ENCODE results near the gene BCAS1.

Gene BCAS1, protein sequence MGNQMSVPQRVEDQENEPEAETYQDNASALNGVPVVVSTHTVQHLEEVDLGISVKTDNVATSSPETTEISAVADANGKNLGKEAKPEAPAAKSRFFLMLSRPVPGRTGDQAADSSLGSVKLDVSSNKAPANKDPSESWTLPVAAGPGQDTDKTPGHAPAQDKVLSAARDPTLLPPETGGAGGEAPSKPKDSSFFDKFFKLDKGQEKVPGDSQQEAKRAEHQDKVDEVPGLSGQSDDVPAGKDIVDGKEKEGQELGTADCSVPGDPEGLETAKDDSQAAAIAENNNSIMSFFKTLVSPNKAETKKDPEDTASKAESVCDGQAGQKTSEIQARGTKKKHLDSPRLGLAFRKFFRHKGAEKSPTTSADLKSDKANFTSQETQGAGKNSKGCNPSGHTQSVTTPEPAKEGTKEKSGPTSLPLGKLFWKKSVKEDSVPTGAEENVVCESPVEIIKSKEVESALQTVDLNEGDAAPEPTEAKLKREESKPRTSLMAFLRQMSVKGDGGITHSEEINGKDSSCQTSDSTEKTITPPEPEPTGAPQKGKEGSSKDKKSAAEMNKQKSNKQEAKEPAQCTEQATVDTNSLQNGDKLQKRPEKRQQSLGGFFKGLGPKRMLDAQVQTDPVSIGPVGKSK

DNA sequence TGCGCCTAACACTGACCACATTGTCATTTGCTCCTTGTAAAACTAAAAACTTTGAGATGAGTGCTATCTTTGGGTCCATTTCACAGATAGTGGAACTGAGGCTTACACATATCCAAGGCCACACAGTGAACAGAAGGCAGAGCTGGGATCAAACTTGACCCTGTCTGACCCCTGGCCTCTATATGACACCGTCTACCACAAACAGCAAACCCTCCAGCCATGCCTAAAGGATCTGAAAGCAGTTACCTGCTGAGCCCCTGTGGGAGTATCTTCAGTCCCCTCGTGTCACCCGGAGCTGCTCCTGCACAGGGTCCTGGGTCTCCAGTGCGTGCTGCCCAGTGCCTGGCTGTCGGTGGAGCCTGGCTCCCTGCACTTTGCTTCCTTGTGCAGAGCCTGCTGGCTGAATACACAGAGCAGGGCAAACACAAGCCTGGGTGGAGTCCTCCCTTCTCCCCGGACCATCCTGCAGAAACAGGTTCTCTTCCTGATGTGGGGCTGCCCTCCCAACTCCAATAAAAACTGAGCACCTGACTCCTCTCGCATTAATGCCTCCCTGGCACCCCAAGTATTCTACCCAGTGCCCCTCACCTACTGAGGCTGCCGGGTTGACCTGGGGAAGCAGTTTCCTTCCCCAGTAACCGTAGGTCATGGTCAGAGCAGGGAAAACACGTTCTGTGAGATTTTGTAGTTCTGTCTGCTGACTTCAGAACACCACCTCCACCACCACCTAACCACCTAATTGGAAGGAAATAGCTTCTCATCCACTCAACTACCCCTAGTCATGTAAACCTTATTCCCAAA is at the start of gene BCAS1:
TSS of gene BCAS1 (minus strand) at position 408 of the 801 bp plus-strand sequence. CDS start 11,876 bp downstream, outside the sequence.
- DNase-seq (ENCODE audit: low read depth in 2 of 2) = no peak

DNA sequence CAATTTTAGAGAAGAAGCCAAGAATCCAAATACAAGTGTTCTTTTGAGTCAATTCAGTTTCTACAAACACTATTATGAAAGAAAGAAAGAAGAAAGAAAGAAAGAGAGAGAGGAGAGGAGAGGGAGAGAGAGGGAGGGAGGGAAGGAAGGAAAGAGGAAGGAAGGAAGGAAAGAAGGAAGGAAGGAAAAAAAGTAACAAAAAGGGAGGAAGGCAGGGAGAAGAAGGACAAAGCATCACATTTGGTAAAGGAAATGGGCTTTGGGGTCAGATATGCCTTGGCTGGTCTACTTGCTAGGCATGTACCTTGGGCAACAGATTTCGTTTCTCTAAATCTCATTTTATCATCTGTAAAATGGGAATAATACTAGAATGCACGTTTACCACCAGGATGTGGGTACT is 49.4 kb upstream of the BCAS1 start:
- no peak for DNase-seq (ENCODE audit: low read depth in 2 of 2)

DNA sequence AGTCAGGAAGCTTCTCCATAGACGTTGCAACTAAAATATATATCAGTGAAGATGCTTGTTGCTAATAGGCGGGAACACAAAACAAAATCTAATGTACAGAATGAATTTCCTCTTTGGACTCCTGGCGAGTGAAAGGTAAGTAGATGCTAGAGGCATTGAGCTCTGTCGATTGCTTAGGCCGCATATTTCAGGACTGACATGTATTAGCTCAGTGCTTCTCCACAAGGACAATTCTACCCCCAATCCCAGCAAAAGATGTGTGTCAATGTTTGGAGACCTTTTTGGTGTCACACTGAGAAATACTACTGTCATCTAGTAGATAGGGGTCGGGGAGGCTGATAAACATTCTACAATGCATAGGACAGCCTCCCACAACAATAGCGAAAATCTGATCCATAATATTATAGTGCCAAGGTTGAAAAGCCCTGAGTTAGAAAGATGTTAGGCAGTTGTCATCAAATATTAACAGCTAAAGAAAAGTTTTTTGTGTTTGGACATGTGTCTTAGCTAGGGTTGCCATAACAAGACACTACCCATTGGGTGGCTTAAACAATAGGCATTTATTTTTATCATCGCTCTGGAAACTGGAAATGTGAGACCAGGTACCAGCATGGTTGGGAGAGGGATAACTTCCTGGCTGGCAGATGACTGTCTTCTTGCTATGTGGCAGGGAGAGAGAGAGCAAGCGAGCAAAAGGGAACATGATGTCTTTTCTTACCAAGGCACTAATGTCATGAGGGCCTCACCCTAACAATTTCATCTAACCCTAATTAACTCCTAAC is 48.0 kb upstream of the BCAS1 start:
- no peak for DNase-seq (ENCODE audit: low read depth in 2 of 2)

DNA sequence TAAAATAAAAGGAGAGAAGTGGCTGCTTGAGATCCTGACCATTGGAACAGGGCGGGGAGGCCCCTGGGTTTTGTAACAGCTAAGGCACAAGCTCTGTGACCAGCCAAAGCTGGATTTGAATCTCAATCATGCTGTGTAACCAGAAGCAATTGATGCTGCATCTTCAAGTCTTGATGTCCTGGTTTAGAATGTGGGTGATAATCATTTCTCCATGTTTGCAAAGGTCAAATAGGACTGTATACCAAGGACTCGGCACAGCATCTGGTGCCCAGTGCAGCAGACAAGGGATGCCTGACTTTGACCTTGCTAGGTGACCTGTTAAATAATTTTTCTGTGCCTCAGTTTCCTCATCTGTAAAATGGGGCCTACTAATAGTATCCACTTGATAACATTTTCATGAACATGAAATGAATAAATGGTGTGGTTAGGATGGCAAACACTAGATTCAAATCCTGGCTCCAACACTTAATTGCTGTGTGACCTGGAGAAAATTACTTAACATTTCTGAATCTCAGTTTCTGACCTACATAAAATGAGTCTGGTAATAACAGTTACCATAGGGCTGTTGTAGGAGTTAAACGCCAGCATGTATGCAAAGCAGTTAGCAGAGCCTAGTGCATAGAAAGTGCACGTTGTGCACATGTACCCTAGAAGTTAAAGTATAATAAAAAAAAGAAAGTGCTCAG is 46.3 kb upstream of the BCAS1 start:
- DNase-seq (ENCODE audit: low read depth in 2 of 2) = no peak

DNA sequence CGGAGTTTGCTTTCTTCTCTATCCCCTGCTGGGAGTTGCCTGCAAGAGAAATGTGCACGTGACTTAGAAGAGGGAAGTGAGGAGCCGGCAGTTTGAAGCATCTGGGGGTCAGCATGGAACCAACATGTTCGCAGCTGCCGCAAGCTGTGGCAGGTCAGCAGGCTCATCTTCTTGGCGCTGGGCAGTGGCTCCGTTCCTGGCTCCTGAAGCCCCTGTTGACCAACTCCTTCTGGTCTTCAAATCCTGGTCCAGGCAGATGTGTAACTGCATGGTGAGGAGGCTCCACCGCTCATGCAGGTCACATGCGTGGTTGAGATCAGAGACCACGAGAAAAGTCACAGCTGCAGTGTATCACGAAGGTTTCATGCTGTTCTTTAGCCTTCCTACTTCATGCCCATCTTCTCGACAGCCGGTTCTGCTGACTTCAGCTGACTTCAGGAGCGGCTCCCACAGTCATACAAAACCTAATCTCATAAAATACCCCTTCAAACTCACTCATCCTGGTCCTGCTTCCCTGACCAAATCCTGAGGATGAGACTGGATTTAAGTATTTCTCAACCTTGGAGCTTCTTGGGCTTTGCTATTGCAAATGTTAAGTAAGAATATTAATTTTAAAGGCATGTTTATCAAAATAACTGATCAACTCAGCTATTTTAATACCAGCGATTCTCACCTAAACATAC is 44.9 kb upstream of the BCAS1 start:
- DNase-seq (ENCODE audit: low read depth in 2 of 2) = no peak

DNA sequence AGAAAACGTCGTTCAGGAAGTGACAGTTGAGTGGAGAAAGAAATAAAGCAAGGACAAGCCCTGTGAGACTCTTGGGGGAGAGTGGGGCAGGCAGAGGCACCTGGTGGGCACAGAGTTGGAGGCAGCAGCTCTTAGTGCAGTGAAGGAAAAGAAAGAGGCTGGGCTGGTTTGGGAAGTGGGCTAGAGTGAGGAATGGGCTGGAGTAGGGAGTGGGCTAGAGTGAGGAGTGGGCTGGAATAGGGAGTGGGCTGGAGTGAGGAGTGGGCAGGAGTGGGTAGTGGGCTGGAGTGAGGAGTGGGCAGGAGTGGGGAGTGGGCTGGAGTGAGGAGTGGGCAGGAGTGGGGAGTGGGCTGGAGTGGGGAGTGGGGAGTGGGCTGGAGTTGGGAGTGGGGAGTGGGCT is 43.7 kb upstream of the BCAS1 start:
- DNase-seq (ENCODE audit: low read depth in 2 of 2) = no peak

DNA sequence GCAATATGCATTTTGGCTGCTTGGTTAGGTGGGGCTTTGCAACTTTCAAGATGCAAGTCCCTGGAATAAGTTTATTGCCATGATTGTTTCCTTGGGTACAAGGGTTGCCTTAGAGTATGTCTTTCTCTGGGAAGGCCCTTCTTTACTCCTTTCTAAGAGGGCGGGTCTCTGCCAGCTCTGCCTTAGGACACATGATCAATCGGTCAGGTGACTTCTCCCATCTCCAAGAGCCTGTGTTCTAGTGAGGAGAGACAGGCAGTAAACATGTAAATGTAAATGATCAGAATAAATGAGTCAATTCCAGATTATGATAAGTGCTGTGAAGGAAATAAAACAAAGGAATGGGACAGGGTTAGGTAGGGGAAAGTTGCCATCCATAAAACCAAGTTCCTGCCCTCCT is 43.2 kb upstream of the BCAS1 start:
- no peak for DNase-seq (ENCODE audit: low read depth in 2 of 2)

DNA sequence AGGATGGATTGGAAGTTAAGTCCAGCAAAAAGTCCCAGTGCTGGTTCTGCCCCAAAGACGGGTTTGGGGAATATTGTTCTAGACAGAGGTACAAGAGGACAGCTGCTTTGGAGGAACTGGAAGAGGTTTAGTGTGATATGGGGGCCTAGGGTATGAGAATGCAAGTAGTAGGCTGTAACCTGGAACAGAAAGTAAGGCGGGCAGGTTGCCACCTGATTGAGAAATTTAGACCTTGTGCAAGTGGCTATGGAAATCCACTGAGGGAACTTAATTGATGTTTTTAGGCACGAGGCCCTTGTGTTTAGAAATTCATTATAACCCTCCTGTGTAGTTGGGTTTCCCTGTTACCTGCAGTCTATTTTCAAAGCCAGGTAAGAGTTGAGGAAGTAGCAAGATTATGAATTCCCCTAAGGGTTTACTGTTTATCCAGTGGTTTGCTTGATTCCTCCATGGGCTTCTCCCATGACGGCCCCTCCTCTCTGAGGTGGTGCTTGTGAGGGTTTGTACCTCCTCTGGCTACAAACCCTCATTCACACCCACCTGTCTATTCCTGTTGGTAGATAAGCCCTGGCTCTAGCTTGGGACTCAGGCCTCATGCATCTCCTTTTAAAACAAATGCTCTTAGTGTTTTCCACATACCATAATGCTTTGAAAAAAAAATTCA is 42.0 kb upstream of the BCAS1 start:
- no peak for DNase-seq (ENCODE audit: low read depth in 2 of 2)

DNA sequence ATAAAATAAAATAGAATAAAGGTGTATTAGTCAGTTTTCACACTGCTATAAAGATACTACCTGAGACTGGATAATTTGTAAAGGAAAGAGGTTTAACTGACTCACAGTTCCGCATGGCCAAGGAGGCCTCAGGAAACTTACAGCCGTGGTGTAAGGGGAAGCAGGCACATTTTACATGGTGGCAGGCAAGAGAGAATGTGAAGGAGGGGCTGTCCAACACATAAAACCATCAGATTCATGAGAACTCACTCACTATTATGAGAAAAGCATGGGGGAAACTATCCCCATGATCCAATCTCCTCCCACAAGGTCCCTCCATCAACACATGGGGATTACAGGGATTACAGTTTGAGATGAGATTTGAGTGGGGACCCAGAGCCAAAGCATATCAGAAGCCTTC is 41.1 kb upstream of the BCAS1 start:
- no peak for DNase-seq (ENCODE audit: low read depth in 2 of 2)

DNA sequence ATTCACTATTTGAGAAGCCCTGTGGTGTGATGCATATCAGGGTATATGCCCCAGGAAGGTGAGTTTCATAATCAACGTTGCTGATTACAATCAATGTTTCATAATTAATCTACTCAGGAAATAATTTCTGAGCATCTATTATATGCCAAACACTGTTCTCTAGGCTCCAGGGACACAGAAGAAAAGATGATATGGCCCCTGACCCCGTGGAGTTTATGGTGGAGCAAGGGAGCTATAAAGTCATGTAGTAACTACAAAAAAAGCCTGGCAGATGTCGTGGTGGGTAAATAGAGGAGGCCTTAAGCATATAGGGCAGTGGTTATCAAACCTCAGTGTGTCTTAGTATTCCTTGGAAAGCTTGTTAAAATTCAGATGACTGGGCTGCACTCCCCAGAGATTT is 40.1 kb upstream of the BCAS1 start:
- no peak for DNase-seq (ENCODE audit: low read depth in 2 of 2)

DNA sequence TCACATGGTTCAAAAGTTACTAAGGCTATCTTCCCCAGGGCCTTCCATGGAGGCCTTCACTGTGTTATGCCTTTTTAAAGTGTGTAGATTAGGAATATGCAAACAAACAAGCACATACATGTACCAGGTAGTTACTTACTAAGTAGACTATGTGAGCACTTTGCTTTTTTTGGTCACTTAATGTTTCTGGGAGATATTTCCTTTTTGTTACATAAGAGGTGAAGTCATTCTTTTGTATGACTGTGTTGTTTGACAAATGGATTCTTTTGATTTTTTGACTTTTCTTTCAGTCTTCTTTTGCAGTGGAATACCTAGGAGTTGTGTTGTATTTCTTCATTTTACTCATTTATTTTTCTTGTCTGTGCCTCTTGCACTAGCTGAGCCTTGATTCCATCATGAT is 39.6 kb upstream of the BCAS1 start:
- DNase-seq (ENCODE audit: low read depth in 2 of 2) = no peak

DNA sequence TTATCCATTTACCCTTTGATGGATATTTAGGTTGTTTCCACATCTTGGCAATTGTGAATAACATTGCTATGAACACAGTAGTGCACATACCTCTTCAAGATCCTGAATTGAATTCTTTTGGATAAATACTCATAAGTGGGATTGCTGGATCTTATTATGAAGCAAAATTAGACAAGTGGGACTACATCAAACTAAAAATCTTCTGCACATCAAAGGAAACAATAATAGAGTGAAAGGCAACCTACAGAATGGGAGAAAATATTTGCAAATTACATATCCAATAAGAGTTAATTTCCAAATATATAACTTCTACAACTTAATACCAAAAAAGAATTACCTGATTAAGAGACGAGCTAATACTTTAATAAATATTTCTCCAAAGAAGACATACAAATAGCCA is 38.4 kb upstream of the BCAS1 start:
- no peak for DNase-seq (ENCODE audit: low read depth in 2 of 2)

DNA sequence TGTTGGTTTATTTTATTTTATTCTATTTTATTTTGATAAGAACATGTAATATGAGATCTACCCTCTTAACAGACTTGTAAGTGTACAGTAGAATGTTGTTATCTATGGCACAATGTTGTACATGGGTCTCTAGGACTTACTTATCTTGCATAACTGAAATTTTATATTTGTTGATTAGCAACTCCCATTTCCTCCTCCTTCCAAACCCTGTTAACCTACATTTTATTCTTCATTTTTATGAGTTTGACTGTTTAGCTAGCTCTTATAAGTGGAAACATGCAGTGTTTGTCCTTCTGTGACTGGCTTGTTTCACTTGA is 37.9 kb upstream of the BCAS1 start:
- DNase-seq (ENCODE audit: low read depth in 2 of 2) = no peak

DNA sequence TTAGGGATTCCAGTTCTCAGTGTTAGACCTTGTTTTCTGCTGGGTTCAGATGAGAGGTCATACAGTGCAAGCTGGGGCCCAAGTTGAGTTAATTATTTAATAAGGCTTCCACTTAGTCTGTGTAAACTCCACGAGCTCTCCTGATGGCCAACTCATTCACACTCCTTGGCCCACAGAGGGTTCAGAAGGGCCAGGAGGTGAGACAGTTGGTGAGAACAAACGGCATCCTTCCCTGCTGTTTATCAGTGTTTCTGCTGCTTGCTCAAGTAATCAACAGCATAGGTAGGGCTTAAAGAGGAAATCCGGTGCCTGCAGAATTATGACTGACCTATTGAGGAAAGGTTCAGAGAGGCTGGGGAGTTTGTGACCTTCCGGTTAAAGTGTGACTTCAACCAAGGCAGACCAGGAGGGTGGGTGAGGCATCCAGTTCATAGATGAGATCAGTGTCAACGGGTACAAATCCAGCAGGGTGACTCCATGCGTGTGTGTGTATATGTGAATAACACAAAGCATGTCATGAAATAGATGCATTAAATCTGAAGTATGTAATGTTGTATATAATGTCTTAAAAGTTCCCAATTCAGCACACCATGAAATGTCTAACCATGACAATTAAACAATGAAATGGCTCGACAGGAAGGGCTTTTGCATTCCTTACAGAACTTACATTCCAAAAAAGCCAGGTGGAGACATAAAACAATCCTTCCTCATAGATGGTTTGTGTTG is 37.4 kb upstream of the BCAS1 start:
- no peak for DNase-seq (ENCODE audit: low read depth in 2 of 2)

DNA sequence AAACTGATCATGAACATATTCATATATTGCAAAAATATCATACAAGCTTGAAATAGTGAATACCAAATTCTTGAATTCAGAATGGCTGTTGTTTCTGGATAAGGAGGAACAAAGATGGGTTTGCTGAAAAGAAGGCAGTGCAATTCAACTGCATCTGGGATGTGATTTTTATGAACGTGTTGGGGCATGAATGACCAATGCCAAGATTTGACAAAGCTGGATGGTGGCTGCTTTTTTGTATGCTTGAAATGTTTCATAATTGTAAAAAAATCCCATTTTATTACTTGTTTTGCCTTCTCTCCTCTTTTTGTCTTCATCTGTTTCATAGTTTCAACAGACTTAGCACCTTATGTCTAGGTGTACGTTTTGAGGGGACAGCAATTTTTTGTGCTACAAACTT is 36.8 kb upstream of the BCAS1 start:
- no peak for DNase-seq (ENCODE audit: low read depth in 2 of 2)

DNA sequence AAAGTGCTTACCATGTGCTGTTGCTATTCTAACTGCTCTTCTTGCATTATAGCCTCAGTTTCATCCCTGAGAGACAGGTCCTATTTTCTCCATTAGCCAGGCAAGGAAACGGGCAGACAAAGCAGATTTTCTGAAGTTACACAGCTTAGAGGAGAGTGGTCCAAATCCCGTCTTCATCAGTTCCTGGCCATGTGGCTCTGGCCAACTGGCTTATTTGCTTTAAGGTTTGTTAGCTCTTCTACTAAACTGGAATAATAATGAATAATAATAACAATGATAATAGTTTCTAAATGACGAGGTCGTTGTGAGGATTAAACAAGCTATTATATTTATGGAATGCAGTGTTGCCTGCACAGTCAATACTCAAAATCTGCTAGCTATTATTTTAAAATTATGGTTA is 35.8 kb upstream of the BCAS1 start:
- no peak for DNase-seq (ENCODE audit: low read depth in 2 of 2)

DNA sequence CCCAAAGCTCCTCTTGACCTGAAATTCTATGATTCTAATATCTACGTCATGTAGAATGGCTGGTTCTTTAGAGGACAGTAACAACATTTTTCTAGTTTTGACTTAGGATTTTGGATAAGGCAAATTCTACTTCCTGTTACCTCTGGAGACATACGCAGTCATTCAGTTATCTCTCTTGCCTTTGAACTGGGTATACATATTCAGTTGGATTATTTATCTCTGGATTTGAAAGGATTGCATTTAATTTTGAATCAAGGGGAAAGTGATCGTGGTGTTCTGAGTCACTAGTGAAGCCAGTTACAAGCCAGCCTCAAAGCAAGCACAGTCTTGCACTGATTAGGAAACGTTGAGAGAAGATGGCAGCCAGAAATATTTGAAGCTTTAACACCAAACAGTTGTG is 35.3 kb upstream of the BCAS1 start:
- no peak for DNase-seq (ENCODE audit: low read depth in 2 of 2)

DNA sequence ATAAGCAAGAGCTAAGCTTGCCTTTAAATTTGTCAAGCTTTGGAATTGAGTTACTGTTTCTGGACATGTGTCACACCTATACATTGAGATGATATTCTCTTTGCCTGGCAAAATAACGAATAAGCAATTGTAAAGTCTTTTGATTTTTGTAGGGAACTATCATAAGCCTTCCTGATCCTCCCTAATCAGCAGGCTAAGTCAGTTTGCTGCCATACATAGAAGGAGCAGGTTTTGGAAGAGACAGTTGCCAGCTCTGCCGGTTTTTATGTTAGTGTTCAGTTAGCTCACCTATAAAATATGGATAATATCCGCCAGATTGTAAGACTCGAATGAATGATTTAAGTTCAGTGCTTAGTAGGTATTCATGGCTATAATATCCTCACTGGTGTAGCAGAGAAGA is 34.4 kb upstream of the BCAS1 start:
- no peak for DNase-seq (ENCODE audit: low read depth in 2 of 2)

DNA sequence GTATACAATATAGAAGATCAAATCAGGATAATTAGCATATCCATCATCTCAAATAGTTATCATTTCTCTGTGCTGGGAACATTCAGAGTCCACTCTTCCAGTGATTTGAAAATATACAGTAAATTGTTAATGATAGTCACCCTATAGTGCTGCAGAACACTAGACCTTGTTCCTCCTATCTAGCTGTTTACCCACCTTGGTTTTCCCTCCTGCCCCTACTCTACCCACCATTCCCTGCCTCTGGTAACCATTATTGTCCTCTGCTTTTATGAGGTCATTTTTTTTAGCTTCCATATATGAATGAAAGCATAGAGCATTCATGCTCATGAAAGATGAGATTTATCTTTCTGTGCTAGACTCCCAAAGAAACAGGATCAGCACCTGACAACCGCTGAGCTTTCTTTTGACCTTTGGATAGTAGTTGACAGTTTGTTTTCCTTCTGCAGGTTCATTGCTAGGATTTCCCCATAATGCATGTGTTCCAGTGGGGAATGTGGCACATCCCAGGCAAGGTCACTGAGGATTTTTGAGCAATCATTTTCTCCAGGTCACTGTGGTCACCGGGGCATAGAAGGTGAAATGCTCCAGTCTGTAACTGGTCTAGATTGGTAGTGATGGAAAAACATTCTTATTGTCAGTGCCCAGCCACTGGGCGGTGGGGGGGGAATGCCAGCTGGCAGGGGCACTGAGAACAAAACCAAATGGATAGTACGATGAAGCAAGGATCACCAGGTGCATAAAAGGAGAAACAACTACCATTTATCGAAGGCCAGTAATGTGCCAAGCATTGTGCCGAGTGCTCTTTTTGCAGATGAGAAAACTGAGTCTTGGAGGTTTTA is 33.6 kb upstream of the BCAS1 start:
- no peak for DNase-seq (ENCODE audit: low read depth in 2 of 2)

All from stimulated activated CD8-positive, alpha-beta memory T cell treated with anti-CD3 and anti-CD28 coated beads, Interleukin-2, amount 100 ng/mL, for 48 hours (primary cell).